Sigmoid colon (tissue), 7 donors: ENCODE measurements around the gene HIVEP1. TPM values are rescaled to one million over a fixed set of nuclear protein-coding genes. Genes with fewer than 3 reads are reported as not detected.

Experiments used
- DNase-seq: peaks from one replicate; pipeline ENCODE4 v3.0.0-alpha.2; 2019
- H3K27ac ChIP-seq, 4 donors: fragments of 200-600 bp; sonication (generic); one replicate each; pipeline ENCODE4 v1.5.1; 2016 to 2019; ENCODE audit warnings: mild to moderate bottlenecking in 1 of 4
- H3K27me3 ChIP-seq, 3 donors: fragments of 200-600 bp; sonication (generic); one replicate each; pipeline ENCODE4 v1.5.1; 2019; ENCODE audit warnings: mild to moderate bottlenecking in 1 of 3
- H3K36me3 ChIP-seq, 4 donors: fragments of 200-600 bp; sonication (generic); one replicate each; pipeline ENCODE4 v1.5.1; 2016 to 2019
- H3K4me1 ChIP-seq, 4 donors: fragments of 200-600 bp; sonication (generic); one replicate each; pipeline ENCODE4 v1.5.1; 2017 to 2019
- H3K4me3 ChIP-seq, 4 donors: fragments of 200-600 bp; sonication (generic); one replicate each; pipeline ENCODE4 v1.5.1; 2017 to 2019; ENCODE audit warnings: mild to moderate bottlenecking in 2 of 4, moderate library complexity in 1 of 4
- H3K9me3 ChIP-seq, 4 donors: fragments of 200-600 bp in 3 of 4; sonication (generic) in 3 of 4; one replicate each; pipeline versions ENCODE4 v1.5.1 to v1.6.1; 2013 to 2019
- CTCF ChIP-seq, 4 experiments: fragments of 450-650 bp in 3 of 4; fragments of 200-600 bp in 1 of 4; IDR thresholded peaks; one replicate each; pipeline ENCODE4 v1.5.1; 2016 to 2019; ENCODE audit warnings: antibody characterized with exemption in 4 of 4, mild to moderate bottlenecking in 3 of 4, moderate library complexity in 2 of 4
- EP300 ChIP-seq, 4 donors: sonication (generic); formaldehyde crosslinking; IDR thresholded peaks; one replicate each; pipeline ENCODE4 v1.6.1; 2017; ENCODE audit warnings: antibody characterized with exemption in 4 of 4
- POLR2A ChIP-seq, 2 donors: fragments of 450-650 bp; IDR thresholded peaks; one replicate each; pipeline ENCODE4 v1.6.1; 2016; ENCODE audit warnings: antibody characterized with exemption in 2 of 2, mild to moderate bottlenecking in 2 of 2, moderate library complexity in 2 of 2
- POLR2AphosphoS5 ChIP-seq, 4 donors: sonication (generic); formaldehyde crosslinking; IDR thresholded peaks; one replicate each; pipeline ENCODE4 v1.6.1; 2017; ENCODE audit warnings: antibody characterized with exemption in 4 of 4
- WGBS, 2 donors: extraction: QIAGEN DNeasy Blood & Tissue Kit; methylation state at CpG; one replicate each; pipeline ENCODE4 v1.1.7; 2013; 5-methylcytosine and 5-hydroxymethylcytosine counted together
- intact Hi-C: fragments of 100-400 bp; cut with DNase I; formaldehyde crosslinking; loops from one replicate; pipeline ENCODE4 v1.15.1; 2023
- polyA plus RNA-seq, 3 donors: library from polyadenylated mRNA; stranded (reverse); fragments of 200-250 nt; gene quantifications; one replicate each; pipeline ENCODE4 v1.2.3, GENCODE V29; 2013
- total RNA-seq, 4 donors: library from RNA; depleted of rRNA; stranded (reverse); fragments of >200 nt; gene quantifications; one replicate each; pipeline ENCODE4 v1.1.0, GENCODE V29; 2016
- donor health status: healthy with polysubstance abuse.
- donor health status: Bipolar disorder and iron deficiency.
- donor health status: healthy.

Gene HIVEP1
- total and polyA plus RNA-seq, 7 donors: 4.6 to 28.5 (median 13.2) TPM

- no peaks in the 10 kb centered on the region for H3K4me1 ChIP-seq
- H3K36me3 ChIP-seq: peaks cover 0 to 17% (median 0%) of the 10 kb centered on the region in 4 donors
- peaks cover 0 to 5% (median 0%) of the 10 kb centered on the region in 4 donors for H3K9me3 ChIP-seq
- intact Hi-C loops: no loop called here
- no peaks in the 10 kb centered on the region for H3K27me3 ChIP-seq
- DNase-seq: no peak
- H3K27ac ChIP-seq: no peak overlapping the region
- H3K4me3 ChIP-seq: no peak overlapping the region
- 77 to 94% methylated on average over 6 of the region's 6 CpGs for WGBS, 2 donors
- TF ChIP-seq CTCF (IDR thresholded peaks at IDR 0.05) (no peak), POLR2AphosphoS5 (IDR thresholded peaks at IDR 0.05) (no peak), POLR2A (IDR thresholded peaks at IDR 0.05) (no peak), EP300 (IDR thresholded peaks at IDR 0.05) (no peak)
Measured at GRCh38 chr6:12114055-12114503, 102.0 kb downstream of the HIVEP1 start.

- H3K27ac ChIP-seq: no peak overlapping the region
- no peak for DNase-seq
- TF ChIP-seq POLR2A (IDR thresholded peaks at IDR 0.05): no peak
- TF ChIP-seq EP300 (IDR thresholded peaks at IDR 0.05): no peak
- no peak for TF ChIP-seq CTCF (IDR thresholded peaks at IDR 0.05)
- no peak for TF ChIP-seq POLR2AphosphoS5 (IDR thresholded peaks at IDR 0.05)
- peaks cover 0 to 12% (median 0%) of the 10 kb centered on the region in 4 donors for H3K36me3 ChIP-seq
- no peak overlapping the region for H3K4me3 ChIP-seq
- no peaks in the 10 kb centered on the region for H3K4me1 ChIP-seq
- peaks cover 0 to 5% (median 0%) of the 10 kb centered on the region in 4 donors for H3K9me3 ChIP-seq
- 69 to 82% methylated on average over 1 of the region's 1 CpG for WGBS, 2 donors
- intact Hi-C loops: no loop called here
- H3K27me3 ChIP-seq: no peaks in the 10 kb centered on the region
Measured at GRCh38 chr6:12115001-12115400, 102.9 kb downstream of the HIVEP1 start.

DNA sequence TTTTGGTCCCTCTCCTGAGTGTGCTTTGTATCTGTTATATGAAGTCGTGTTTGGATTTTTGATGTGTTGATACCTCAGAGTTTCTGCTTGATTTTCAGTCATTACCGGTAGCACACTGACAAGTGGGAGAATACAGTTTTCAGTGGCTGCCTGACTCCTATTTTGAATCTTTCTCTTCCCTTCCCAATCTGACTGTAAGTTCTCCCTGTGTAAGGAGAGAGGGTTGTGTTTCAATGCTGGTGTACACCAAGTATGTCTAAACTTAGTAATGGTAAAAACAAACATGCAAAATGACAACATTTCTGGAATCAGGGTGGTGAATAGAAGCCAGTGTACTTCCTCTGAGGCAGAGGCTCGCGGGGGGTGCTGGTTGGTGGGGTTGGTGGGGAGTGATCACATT is 103.4 kb downstream of the HIVEP1 start:
- Histone ChIP-seq H3K4me3 (no peak overlapping the region), H3K4me1 (no peaks in the 10 kb centered on the region), H3K36me3 (peaks cover 0 to 12% (median 0%) of the 10 kb centered on the region in 4 donors), H3K9me3 (peaks cover 0 to 5% (median 0%) of the 10 kb centered on the region in 4 donors), H3K27ac (no peak overlapping the region), H3K27me3 (no peaks in the 10 kb centered on the region)
- intact Hi-C loops: no loop called here
- no peak for DNase-seq
- 86 to 95% methylated on average over 4 of the region's 4 CpGs for WGBS, 2 donors
- TF ChIP-seq POLR2A (IDR thresholded peaks at IDR 0.05): no peak

DNA sequence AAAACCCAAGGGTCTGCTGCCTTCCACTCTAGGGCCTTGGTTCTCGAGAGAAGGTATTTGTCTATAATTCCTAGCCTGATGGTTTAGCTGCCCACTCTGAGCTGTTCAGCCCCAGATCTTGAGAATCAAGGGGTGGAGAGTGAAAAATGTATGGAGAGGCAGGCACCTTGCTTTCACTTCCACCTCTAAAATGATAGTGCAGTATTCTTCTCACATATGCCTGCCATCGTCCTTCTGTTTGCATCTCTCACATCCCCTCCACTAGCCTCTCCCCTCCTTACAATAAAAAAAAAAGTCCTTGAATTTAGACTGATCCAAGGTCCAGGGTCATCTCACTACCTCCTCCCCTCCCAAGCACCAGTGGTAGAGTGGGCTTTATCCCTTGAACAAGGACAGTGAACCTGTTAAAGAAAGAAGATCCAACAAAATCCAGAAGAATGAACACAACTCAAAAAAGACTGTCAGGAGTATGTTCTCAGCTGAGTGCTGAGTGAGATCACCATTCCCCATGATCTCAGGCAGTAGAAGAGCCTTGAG is 104.2 kb downstream of the HIVEP1 start:
- no peak overlapping the region for H3K4me3 ChIP-seq
- no peak overlapping the region for H3K27ac ChIP-seq
- H3K27me3 ChIP-seq: no peaks in the 10 kb centered on the region
- no peaks in the 10 kb centered on the region for H3K4me1 ChIP-seq
- no peak for TF ChIP-seq POLR2A (IDR thresholded peaks at IDR 0.05)
- no peak for TF ChIP-seq CTCF (IDR thresholded peaks at IDR 0.05)
- no peak for TF ChIP-seq POLR2AphosphoS5 (IDR thresholded peaks at IDR 0.05)
- TF ChIP-seq EP300 (IDR thresholded peaks at IDR 0.05): no peak
- intact Hi-C loops: no loop called here
- H3K9me3 ChIP-seq: peaks cover 0 to 5% (median 0%) of the 10 kb centered on the region in 4 donors
- no peak for DNase-seq
- H3K36me3 ChIP-seq: peaks cover 0 to 17% (median 2%) of the 10 kb centered on the region in 4 donors
- 90 to 92% methylated on average over 2 of the region's 2 CpGs for WGBS, 2 donors

DNA sequence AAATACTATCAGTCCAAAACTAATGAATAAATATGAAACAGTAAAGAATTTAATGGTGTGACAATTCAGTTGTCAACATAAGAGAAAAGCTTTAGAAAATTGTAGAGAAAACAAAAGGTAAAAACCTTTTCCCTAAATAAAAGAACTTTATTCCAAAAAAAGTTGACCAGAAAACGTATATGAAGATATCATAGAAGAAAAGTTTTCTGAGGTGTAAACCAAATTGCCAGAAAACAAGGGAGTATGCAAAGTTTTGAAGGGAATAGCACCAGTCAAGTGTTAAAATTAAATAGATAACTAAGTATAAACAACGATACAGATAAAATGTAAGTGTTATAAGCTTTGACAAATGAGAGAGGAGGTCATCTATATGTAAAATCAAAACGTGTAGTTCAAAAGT is 104.9 kb downstream of the HIVEP1 start:
- WGBS, 2 donors: 95 to 96% methylated on average over 3 of the region's 3 CpGs
- H3K4me3 ChIP-seq: no peak overlapping the region
- DNase-seq: no peak
- no peaks in the 10 kb centered on the region for H3K4me1 ChIP-seq
- peaks cover 0 to 5% (median 0%) of the 10 kb centered on the region in 4 donors for H3K9me3 ChIP-seq
- intact Hi-C loops: no loop called here
- no peaks in the 10 kb centered on the region for H3K27me3 ChIP-seq
- TF ChIP-seq CTCF (IDR thresholded peaks at IDR 0.05) (no peak), POLR2AphosphoS5 (IDR thresholded peaks at IDR 0.05) (no peak), EP300 (IDR thresholded peaks at IDR 0.05) (no peak), POLR2A (IDR thresholded peaks at IDR 0.05) (no peak)
- no peak overlapping the region for H3K27ac ChIP-seq
- peaks cover 0 to 22% (median 5%) of the 10 kb centered on the region in 4 donors for H3K36me3 ChIP-seq
